HK-2 (cell line): ENCODE data around the gene KCNG4.

Experiments
- DNase-seq: peaks from one replicate; pipeline ENCODE4 v3.0.0-alpha.2; 2018; ENCODE audit not compliant: unreplicated experiment

The KCNG4 gene

DNA sequence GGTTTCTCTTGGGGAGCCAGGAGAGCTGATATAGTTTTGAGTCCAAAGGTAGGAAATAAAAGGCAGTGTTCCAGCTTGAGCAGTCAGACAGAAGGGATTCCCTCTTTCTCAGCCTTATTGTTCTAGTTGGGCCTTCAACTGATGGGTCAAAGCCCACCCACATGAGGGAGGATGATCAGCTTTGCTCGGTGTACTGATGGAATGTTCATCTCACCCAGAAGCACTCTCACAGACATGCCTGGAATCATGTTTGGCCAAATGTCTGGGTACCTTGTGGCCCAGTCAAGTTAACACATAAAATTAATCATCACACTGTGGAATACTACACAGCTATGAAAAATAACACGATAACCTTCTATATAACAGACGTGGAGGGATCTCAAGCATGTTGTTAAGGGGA lies 23.1 kb upstream of the KCNG4 start:
- DNase-seq: no peak

DNA sequence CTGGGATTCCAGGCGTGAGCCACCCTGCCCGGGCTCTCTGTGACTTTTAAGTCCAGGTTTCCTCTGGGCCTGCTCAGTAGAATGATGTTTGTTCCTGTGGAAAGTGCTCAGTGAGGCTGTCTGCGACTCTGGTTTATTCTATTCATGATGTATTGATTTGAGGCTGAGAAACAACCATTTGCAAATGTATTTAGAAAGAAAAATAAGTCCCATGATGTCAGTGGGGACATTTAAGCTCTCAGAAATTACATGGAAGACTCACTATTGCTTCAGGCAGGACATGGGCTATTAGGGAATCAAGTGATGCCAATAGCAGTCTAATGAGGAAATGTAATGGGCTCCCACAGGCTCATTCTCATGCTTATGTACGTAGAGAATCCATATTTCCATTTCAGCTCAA lies 22.2 kb upstream of the KCNG4 start:
- no peak for DNase-seq

DNA sequence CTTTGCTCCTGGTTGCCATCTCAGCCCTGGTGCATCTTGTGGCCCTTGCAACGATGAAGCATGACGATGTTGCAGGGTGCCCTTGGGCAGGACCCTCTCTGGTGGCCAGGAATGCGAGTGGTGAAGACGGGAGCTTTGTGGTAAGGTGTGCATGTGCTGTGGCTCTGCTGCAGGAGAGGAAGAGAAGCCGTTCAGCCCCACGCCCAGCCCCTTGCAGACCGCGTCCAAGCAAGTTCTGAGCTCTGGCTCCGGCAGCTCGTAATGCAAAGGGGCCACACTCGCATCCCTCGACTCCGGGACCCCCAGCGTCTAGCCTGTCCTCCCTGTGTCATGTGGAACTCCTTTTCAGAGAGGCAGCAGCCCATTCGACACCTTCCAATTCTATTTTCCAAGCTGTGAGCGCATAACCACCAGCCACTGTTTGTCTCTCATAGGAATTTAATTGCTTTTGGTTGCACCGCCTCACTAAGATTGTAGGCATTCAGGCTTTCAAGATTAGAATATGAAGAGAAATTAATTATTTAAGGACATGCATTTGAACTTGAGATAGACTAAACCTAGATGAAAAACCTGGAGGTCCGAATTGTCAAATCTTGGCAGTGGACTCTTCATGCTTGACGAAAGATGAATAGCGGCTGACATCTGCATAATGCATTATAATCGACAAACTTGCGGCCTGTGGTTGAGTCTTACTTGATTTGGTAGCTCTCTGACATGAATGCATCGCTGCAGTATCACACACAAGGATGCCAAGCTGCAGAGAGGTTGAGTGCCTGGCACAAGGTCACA lies 21.1 kb upstream of the KCNG4 start:
- DNase-seq: no peak

DNA sequence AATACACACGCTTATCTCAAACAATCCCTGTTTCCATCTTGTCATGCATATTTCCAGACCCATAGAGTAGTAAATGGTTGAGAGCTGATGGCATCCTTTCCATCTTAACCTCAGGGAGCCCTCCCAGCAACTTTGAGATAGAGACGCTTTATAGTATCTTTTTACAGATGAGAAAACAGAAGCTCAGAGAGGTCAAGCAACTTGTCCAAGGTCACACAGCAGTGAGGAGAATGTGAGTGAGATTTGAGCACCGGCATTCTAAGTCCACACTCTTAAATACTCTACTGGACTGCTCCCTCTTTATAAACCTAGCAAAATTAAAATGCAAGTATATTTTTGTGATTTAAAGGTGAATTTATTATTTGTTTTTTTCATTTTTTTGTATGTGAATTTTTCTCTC lies 19.9 kb upstream of the KCNG4 start:
- DNase-seq: no peak

DNA sequence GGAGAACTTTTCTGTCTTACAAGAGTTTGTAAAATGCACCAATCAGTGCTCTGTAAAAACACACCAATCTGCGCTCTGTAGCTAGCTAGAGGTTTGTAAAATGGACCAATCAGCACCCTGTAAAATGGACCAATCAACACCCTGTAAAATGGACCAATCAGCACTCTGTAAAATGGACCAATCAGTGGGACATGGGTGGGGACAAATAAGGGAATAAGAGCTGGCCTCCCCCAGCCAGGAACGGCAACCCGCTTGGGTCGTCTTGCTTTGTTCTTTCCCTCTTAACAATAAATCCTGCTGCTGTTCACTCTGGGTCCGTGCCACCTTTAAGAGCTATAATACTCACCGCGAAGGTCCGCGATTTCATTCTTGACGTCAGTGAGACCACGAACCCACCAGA lies 18.5 kb upstream of the KCNG4 start:
- DNase-seq: no peak

DNA sequence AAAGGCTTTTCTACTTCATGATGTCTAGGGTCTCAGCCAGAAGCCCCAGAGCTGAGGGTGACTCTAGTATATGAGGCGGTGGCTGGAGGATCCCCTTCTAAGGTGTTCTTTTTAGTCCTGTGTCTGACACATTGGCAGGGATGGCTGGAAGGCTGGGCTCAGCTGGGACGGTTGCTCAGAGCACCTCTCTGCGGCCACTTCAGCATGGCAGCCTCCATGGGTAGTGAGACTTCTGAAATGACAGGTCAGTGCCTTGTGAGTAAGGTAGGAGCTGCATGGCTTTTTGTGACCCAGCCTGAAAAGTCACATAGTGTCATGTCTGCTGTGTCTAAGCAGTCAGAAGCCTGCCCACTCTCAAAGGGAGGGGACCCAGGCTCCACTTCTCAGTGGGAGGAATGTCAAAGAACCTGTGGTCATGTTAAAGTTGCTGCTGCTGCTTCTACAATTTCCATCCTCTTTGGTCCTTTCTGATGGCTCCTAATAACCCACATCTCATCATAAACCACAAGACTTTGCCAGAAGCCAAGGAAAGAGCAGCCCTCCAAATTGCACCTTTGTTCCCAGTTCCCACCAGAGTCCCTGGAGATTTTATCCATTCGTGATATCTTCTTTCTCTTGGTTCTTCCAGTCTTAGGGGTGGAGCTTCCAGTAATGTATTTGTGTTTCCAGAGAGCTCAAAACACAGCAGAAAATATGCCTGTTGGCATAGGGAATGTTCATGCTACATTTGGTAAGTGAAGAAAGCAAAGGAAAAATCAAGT lies 15.4 kb upstream of the KCNG4 start:
- DNase-seq: no peak

DNA sequence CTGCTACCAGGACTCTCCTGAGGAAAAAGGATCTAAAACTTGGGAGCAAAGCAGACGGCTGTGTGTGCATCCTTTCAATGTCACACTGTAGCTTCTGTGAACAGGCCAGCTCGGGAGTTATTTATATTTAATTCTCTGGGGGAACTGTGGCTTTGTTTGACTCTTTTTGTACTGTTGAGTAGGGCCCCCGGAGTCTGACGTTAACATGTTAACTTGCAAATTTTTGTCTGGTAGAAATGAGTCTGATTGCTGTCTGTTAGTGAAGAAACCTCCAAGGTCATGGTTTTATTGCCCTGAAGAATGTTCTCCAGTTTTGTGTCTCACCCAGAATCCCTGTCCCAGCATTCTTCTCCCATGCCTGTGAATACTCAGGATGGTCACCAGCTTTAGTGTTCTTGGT lies 14.2 kb upstream of the KCNG4 start:
- no peak for DNase-seq

DNA sequence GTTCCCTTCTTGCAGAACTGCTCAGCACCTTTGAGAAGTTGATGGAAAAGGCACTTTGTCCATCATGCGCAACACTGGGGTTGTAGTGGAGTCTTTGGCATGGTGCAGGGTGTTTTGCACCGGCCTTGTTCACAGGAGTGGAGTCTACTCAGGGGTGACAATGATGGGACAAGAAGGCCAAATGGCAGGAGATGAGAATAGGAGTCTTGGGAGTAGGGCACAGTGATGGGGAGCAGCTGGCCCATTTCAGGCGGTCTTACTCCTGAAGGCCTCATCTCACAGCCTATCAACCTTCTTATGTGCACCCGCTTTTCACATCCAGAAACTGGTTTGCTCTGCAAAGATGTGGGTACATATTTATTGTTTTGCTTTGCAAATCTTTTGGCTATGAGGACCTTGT lies 13.4 kb upstream of the KCNG4 start:
- no peak for DNase-seq

DNA sequence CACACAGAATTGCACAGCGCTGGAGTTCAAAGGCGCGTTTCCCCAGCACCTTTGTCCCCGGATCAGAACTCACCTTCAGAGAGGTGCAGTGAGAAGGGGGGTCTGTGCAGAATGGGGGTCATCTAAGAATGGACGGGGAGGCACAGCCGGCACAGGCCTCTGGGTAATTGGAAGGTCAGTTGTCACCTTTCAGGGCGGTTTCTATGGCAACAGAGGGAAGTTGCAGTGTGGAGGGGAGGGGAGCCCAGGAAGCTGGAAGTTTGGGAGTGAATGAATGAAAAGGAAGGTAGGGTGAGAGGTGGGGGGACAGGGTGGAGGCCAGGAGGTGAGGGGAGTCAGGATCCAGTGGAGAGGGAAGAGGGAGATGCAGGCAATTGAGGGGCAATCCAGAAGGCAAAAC lies 12.4 kb upstream of the KCNG4 start:
- DNase-seq: no peak

DNA sequence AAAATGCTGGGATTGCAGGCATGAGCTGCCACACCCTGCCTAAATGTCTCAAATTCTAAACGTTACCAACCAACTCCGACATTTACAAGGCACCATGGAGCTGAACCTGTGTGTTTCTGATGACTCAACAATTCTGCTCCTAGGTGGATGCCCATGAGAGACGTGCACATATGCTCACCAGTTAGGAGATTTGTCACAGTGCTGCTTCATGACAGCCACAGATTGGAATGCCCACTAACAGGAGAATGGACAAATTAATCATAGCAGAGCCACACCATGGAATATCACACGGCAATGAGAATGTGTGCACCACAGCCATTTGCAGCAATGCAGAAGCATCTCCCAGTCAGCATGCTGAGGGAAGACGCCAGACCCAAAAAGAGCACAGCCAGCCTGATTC lies 8.0 kb upstream of the KCNG4 start:
- peak; percentile 21 for DNase-seq

DNA sequence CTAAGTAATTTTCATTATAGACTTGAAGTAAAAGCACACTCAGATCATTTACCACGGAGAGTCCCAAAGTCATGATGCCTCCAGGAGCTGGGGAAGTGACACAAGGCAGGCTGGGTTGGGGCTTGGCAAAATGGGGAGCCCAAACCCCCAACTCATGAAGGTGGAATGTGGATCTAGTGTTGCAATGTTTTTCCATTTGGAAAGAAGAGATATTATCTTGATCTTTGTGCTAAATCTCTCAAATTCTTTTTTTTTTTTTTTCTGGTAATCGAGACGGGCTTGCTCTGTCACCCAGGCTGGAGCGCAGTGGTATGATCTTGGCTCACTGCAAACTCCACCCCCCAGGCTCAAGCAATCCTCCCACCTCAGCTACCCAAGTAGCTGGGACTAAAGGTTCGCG lies 7.5 kb upstream of the KCNG4 start:
- no peak for DNase-seq

DNA sequence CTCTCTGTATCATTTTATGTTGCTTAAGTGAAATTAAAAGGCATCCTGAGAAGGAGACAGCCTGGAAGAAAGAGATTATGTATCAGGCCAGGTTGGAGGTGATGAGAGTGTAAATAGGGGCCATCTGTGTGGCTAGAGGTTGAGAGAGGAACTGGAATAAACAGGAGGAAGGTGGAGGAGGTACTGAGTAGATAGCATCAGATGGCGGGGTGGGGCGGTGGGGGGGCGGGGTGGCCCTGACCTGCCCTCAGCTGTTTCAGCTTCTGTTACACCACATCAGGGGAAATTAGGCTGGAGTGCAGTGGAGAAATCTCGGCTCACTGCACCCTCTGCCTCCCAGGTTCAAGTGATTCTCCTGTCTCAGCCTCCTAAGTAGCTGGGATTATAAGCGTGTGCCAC lies 6.9 kb upstream of the KCNG4 start:
- no peak for DNase-seq

DNA sequence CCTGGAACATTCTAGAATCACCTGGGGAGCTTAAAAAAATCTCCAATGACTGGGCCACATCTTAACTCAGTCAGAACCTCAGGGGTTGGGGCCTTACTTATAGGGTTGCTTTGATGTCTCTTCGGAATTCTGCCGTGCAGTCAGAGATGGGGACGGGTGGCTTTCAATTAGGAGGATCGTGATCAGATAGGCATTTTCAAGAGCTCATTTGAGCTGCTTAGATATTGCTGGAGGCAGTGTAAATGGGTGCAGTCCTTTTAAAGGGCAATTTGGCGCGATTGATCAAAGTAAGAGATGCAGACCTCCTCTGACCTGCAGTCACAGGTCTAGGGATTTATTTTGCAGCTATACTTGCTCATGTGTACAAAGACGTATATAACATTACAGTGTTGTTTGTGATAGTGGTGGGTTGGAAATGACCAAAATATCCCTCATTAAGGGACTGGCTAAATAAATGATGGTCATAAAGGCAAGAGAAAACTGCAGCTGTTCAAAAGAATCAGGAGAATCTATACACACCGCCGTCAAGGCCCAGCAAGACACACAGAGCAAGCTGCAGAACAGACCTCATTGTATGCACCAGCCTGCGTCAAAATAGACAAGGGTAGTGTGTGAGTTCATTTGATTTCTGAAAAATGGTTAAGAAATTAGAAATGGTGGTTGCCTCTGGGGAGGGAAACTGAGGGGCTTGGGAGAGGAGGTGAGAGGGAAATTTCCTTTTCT lies 6.3 kb upstream of the KCNG4 start:
- no peak for DNase-seq

DNA sequence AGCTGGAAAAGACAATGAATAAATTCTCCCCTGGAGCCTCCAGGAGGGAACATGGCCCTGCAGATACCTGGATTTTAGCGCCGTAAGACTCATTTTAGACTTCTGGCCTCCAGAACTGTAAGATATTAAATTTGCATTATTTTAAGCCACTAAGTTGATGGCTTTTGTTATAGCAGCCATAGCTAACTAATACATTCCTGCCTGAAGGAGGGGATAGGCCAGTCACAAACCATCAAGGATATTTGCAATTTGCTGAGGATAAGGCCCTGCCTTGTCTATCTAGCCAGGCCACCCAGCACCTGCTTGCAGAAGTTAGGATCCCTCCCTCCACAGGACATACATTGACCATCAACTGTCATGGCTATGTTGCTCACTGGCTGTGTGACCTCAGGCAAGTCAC lies 4.9 kb upstream of the KCNG4 start:
- DNase-seq: no peak

DNA sequence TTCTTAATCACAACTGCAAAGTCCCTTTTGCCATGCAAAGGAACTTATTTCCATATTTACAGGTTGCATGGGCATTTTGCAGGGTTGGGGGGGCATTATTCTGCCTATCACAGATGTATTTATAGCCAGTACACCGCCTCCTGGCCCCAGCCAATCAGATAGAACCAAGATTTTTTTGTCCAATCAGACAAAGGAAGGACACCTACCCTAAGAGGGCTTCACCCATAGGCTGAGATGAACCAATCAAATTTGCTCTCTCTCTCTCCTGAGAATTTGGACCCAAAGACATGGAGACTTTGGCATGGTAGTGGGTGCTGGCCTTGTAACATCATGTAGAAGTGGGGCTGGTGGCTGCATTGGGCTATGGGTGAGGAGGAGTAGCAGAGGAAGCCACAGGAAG lies 3.9 kb upstream of the KCNG4 start:
- DNase-seq: no peak

DNA sequence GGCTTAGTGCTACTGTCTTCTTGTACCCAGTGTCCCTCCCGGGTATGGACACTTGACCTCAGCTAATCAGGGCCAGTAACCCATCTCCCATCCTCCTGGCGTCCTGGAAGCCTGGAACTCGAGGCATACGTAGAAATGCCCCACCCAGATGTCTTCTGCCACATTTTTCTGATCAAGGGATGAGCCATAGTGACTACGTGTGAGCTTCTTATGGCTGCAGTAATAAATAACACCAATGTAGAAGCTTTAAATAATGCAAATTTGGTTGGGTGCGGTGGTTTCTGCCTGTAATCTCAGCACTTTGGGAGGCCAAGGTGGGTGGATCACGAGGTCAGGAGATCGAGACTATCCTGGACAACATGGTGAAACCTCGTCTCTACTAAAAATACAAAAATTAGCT lies 3.0 kb upstream of the KCNG4 start:
- DNase-seq: no peak

DNA sequence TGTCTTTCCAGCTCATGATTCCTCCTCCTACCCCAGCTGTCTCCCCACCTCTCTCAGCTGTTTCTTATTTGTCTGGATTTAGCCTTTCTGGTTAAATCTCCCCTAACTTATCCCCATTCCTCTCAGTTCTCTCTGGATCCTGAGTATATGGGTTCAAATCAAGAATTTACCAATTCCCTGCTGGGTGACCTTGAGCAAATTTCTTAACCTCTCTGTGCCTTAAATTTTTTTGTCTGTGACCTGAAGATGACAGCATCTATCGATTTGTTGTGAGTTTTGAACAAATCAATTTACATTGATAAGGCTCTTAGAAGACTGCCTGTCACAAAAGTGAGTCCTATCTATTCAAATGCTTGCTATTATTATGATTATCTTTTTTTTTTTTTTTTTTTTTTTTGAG lies 2.0 kb upstream of the KCNG4 start:
- no peak for DNase-seq

DNA sequence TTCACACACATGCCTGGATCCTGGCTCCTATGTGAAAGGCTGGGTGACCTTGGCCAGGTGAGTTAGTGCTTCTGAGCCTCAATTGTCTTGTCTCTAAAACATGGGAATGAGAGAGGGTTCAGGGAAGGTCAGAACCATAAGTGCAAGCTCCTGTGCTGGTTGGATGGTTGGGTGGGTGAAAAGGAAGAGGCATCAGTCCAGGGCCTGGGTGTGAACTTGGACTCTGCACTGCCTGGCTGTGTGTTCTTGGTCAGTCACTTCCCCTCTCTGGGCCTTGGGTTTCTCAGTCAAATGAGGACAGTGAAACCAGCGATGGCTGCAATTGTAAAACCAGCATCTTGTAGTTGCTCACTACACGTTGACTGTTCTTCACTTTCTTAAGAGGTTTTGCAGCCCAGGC lies 643 bp upstream of the KCNG4 start:
- no peak for DNase-seq

DNA sequence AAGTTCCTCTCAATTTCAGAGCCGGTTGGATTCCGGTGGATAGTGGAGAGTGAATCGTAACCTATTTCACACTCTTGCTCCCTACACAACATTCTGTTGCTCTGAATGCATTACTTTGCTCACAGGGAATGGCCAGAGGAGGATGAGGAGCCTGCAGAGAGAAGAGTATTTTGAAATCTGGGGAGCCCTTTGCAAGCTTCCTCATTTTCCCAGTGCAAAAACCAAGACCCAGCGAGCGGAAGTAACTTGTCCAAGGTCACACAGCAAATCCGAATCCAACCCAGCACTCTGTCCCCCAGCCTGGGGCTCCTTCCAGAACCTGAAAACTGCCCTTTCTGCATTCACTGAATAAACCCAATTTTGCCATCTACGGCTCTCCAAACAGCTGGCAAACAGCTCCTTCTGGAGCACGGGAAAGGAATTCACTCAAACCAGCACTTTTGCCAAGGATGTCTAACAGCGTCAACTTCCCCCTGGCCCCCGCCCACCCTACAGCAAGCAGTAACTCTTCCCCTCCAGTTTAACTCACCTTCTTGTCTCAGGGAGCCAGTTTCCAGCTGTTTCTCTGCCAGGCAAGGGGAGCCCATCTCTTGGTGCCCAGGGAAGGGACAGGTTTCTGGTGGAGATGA lies 557 bp downstream of the KCNG4 start:
- DNase-seq: no peak

DNA sequence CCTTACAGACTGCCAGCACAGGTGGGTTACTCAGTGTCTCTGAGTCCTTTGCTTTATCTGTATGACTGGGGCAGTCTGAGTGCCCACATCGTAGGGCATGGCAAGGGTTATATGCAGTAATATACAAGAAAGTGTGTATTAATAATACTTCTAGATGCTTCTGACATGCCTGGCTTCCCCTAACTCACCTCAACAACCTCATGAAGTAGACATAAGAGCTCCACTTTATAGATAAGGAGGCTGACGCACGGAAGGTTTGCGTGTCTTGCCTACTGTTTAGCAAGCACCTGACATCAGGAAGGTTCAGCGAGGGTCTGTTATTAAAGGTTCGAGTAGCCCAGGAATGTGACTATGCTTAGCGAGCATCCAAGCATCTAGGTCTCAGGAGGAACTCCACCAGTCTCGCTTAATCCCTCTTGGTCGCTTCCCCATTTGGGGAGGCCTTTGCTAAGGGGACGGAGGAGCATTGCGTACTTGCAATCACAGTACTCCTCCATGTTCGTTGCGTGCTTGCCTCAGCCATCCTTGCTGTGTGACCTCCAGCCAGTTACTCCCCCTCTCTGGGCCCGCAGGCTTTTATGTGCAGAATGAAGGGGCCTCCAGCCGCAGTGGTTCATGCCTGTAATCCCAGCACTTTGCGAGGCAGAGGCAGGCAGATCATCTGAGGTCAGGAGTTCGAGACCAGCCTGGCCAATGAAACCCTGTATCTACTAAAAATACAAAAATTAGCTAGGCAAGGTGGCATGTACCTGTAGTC lies 1.6 kb downstream of the KCNG4 start:
- no peak for DNase-seq

DNA sequence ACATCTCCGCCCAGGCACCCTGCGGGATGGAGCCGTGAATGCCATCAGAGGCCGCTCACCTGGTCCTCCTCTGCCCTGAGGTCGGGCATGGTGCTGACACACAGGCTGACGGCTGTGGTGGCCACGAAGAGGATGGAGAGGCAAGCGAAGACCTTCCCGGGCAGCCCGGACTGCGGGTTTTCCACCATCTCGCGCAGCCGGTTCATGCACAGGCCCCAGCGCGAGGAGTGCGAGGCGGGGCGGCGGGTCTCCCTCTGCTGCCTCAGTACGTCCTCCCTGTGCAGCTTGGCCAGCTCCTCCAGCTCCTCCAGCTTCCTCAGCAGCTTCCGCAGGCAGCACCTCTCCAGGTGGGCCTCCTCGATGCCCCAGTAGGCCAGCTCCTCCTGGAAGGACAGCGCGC lies 3.1 kb downstream of the KCNG4 start:
- no peak for DNase-seq
